ENCODE data around the gene PACS2. TPM values are rescaled to one million over a fixed set of nuclear protein-coding genes. Genes with fewer than 3 reads are reported as not detected.

Gene PACS2
- total RNA-seq, 1 experiment from 2014 or later, result 72.5 TPM

DNA sequence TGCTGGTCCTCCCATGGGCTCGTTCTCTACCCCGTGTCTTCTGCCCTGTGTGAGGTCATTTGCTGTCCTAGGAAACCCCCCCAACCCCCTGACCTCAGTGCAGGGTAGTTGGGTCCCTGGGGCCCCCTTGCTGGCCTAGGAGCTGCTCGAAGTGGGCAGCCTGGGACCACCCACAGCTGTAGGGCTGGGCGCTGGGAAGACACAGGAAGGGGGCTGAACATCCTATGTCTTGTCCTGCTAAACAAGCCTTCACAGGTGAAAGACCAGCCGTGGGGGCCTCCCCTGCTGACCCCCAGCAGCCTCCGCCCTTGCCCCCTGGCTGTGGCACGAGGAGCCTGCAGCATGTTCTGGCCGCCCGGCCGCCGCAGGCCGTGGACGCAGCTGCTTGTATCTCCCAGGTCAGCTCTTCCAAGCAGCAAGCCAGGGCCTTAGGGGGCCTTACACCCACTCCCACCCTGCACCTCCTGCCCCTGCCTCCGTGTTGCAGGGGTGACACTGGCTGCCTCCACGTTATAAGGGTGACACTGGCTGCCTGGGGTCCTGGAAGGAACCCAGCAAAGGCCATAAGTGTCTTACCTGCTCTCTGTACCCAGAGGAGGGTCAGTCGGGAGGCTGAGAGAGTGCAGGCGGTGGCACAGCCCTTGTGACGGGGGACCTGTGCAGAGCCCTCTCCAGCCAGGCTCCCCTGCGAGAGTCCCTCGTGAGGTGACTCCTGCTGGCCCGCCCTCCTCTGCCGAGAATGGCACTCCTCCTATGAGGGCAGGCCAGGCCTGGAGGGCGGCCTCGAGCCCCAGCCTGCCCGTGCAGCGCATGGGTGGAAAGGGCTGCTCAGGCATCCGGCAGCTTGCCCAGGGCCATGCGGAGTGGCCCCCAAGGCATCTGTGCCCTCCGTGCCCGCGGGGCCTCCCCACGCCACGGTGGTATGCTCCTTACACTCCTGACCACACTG, 72.3 kb downstream of the PACS2 start:
- Histone ChIP-seq H2AFZ (ENCODE audit: low read length) (no peak overlapping the region), H2AK5ac (ENCODE audit: insufficient read length, low read length) (no peak overlapping the region), H2BK5ac (ENCODE audit: insufficient read length, low read length) (no peak overlapping the region), H3K4ac (ENCODE audit: low read depth, low read length) (no peak overlapping the region), H4K5ac (ENCODE audit: insufficient read length, low read depth, low read length) (no peak overlapping the region), H4K20me1 (ENCODE audit: control insufficient read depth, insufficient read depth, insufficient read length) (no peaks in the 10 kb centered on the region), H3K79me2 (ENCODE audit: insufficient read depth, low read length) (no peaks in the 10 kb centered on the region), H3K23me2 (ENCODE audit: insufficient read length, low read depth, low read length, poor library complexity, severe bottlenecking) (no peaks in the 10 kb centered on the region), H2BK12ac (ENCODE audit: insufficient read length, low read depth, low read length) (no peak overlapping the region), H3K9me3 (ENCODE audit: control insufficient read depth, low read depth, low read length) (no peaks in the 10 kb centered on the region), H2BK120ac (ENCODE audit: low read depth, low read length, poor library complexity, severe bottlenecking) (no peak overlapping the region), H3K9ac (ENCODE audit: extremely low read depth, insufficient read length, low read length) (no peak overlapping the region), H3K27ac (ENCODE audit: insufficient read length, low read depth, low read length) (no peak overlapping the region), H2BK15ac (ENCODE audit: low read depth, low read length) (no peak overlapping the region), H3K79me1 (ENCODE audit: insufficient read depth, low read depth, low read length, poor library complexity, severe bottlenecking) (no peaks in the 10 kb centered on the region), H3K27me3 (ENCODE audit: insufficient read depth, low read length) (no peaks in the 10 kb centered on the region), H3T11ph (ENCODE audit: low read length) (no peak overlapping the region), H3K23ac (ENCODE audit: insufficient read length, low read depth, low read length) (no peak overlapping the region), H4K8ac (replicated peaks; ENCODE audit: insufficient read length, low read depth, low read length) (no peak overlapping the region), H3K56ac (ENCODE audit: insufficient read length, low read depth, low read length) (no peak overlapping the region), H3K18ac (ENCODE audit: insufficient read length, low read depth, low read length) (no peak overlapping the region), H3K4me1 (ENCODE audit: insufficient read depth, low read length) (no peaks in the 10 kb centered on the region), H3K14ac (ENCODE audit: insufficient read depth, low read length) (no peak overlapping the region), H2BK20ac (ENCODE audit: low read depth, low read length, poor library complexity, severe bottlenecking) (no peak overlapping the region), H3K4me2 (ENCODE audit: insufficient read depth, insufficient read length, low read length) (no peak overlapping the region), H4K91ac (ENCODE audit: insufficient read length, low read depth, low read length) (no peak overlapping the region)
- no CpG with 5 or more reads among the region's 33 CpGs for WGBS (ENCODE audit: extremely low coverage, insufficient read length, low lambda C conversion rate)
- H3K27ac Mint-ChIP-seq, result no peak overlapping the region; a peak in 1 of 7 replicates
- DNase-seq, result no peak
- H3K4me3 Mint-ChIP-seq, result no peak overlapping the region
- TF ChIP-seq, protein P1, sequence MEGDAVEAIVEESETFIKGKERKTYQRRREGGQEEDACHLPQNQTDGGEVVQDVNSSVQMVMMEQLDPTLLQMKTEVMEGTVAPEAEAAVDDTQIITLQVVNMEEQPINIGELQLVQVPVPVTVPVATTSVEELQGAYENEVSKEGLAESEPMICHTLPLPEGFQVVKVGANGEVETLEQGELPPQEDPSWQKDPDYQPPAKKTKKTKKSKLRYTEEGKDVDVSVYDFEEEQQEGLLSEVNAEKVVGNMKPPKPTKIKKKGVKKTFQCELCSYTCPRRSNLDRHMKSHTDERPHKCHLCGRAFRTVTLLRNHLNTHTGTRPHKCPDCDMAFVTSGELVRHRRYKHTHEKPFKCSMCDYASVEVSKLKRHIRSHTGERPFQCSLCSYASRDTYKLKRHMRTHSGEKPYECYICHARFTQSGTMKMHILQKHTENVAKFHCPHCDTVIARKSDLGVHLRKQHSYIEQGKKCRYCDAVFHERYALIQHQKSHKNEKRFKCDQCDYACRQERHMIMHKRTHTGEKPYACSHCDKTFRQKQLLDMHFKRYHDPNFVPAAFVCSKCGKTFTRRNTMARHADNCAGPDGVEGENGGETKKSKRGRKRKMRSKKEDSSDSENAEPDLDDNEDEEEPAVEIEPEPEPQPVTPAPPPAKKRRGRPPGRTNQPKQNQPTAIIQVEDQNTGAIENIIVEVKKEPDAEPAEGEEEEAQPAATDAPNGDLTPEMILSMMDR (conservative IDR thresholded peaks at IDR 0.05), result no peak
- H3K9me3 Mint-ChIP-seq, result no peaks in the 10 kb centered on the region
- H3K36me3 Mint-ChIP-seq (ENCODE audit: insufficient read depth in 1 of 3, low read depth in 3 of 3), result peaks cover 10 to 20% (median 18%) of the 10 kb centered on the region in 3 experiments; a peak in 6 of 7 replicates
- H3K27me3 Mint-ChIP-seq (ENCODE audit: low read depth), result peaks cover 1% of the 10 kb centered on the region; the same call in 1 of the 2 replicates
- no peaks in the 10 kb centered on the region for H3K4me1 Mint-ChIP-seq
